ENCODE data around the gene FOXK2. TPM values are rescaled to one million over a fixed set of nuclear protein-coding genes. Genes with fewer than 3 reads are reported as not detected.
A peak's percentile ranks its signal among the peaks of the same experiment; 100 is the strongest.
"Not testable (repeated sequence)": the region's sequence is repeated elsewhere in the genome, so short reads cannot be mapped to it uniquely, and the experiment has no call there.

The FOXK2 gene
- total RNA-seq, 1 donor from 2014 or later, result 76.6 TPM

DNA sequence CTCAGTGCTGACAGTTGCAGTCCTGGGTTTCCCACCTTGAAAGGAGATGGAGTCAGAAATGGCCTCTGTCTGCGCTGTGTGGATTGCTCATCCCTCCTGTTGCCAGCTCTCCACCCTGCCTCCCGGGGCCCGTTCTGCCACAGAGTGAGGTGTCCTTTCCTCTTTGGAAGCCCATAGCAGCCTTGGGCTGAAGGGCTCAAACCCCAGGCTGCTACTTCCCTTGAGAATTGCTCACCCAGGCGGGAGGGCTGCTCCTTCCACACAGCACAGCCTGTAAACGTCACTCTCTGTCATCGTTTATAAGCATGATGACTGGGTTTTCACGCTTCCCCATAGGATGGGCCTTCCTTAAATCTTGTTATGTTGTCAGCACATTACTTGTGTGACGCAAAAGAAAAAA, 62.7 kb downstream of the FOXK2 start:
- TF ChIP-seq, protein P1, sequence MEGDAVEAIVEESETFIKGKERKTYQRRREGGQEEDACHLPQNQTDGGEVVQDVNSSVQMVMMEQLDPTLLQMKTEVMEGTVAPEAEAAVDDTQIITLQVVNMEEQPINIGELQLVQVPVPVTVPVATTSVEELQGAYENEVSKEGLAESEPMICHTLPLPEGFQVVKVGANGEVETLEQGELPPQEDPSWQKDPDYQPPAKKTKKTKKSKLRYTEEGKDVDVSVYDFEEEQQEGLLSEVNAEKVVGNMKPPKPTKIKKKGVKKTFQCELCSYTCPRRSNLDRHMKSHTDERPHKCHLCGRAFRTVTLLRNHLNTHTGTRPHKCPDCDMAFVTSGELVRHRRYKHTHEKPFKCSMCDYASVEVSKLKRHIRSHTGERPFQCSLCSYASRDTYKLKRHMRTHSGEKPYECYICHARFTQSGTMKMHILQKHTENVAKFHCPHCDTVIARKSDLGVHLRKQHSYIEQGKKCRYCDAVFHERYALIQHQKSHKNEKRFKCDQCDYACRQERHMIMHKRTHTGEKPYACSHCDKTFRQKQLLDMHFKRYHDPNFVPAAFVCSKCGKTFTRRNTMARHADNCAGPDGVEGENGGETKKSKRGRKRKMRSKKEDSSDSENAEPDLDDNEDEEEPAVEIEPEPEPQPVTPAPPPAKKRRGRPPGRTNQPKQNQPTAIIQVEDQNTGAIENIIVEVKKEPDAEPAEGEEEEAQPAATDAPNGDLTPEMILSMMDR (IDR thresholded peaks at IDR 0.05; ENCODE audit: unreplicated experiment), result no peak
- Mint-ChIP-seq H3K27me3 (no peaks in the 10 kb centered on the region), H3K36me3 (ENCODE audit: insufficient read depth) (peaks cover 21% of the 10 kb centered on the region), H3K4me1 (ENCODE audit: low read depth) (no peaks in the 10 kb centered on the region), H3K27ac (no peak overlapping the region), H3K4me3 (ENCODE audit: low read depth) (no peak overlapping the region), H3K9me3 (ENCODE audit: low read depth) (no peaks in the 10 kb centered on the region)
- DNase-seq (ENCODE audit: low spot score, unreplicated experiment), result no peak

DNA sequence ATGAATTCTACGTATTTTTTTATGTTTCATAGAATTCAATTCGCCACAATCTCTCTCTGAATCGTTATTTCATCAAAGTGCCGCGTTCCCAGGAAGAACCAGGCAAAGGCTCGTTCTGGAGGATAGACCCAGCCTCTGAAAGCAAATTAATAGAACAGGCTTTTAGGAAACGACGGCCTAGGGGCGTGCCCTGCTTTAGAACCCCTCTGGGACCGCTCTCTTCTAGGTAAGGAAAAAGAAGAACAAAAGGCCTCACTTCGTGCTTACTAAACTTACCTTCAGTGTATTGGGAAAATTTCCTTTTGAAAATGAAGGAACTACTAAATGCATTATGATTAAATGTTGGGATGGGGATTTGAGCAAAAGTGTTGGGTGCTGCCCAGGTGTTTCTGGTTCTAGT, 63.2 kb downstream of the FOXK2 start:
- no peak for DNase-seq (ENCODE audit: low spot score, unreplicated experiment)
- H3K27ac Mint-ChIP-seq, result no peak overlapping the region
- H3K36me3 Mint-ChIP-seq (ENCODE audit: insufficient read depth), result peaks cover 22% of the 10 kb centered on the region

DNA sequence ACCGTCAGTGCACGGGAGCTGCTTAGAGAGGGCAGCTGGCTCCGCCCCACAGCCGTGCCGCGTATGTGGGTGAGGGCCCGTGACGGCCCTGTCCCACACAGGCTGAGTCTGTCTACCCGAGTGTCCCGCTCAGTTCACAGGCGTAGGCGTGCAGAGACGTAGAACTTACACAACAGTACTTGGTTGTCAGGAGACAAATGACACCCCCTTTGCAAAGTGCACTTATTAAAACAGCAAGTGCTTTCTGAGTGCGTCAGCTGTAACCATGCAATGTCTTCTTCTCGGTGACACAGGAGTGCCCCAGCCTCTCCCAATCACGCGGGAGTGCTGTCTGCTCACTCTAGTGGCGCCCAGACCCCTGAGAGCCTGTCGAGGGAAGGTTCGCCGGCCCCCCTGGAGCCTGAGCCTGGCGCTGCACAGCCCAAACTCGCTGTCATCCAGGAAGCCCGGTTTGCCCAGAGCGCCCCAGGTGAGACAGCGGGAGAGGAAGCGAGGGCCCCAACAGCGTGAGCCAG, 64.2 kb downstream of the FOXK2 start:
- no peaks in the 10 kb centered on the region for H3K27me3 Mint-ChIP-seq
- H3K9me3 Mint-ChIP-seq (ENCODE audit: low read depth), result no peaks in the 10 kb centered on the region
- no peaks in the 10 kb centered on the region for H3K4me1 Mint-ChIP-seq (ENCODE audit: low read depth)
- TF ChIP-seq, protein P1 (IDR thresholded peaks at IDR 0.05; ENCODE audit: unreplicated experiment), result no peak
- peaks cover 26% of the 10 kb centered on the region for H3K36me3 Mint-ChIP-seq (ENCODE audit: insufficient read depth)
- H3K4me3 Mint-ChIP-seq (ENCODE audit: low read depth), result no peak overlapping the region
- no peak for DNase-seq (ENCODE audit: low spot score, unreplicated experiment)
- H3K27ac Mint-ChIP-seq, result peak overlapping the region; percentile 41

More for the DNA sequence above, 63.2 kb downstream of the FOXK2 start:
- H3K9me3 Mint-ChIP-seq (ENCODE audit: low read depth), result no peaks in the 10 kb centered on the region
- H3K4me3 Mint-ChIP-seq (ENCODE audit: low read depth), result no peak overlapping the region
- no peaks in the 10 kb centered on the region for H3K27me3 Mint-ChIP-seq
- TF ChIP-seq, protein P1 (IDR thresholded peaks at IDR 0.05; ENCODE audit: unreplicated experiment), result no peak
- H3K4me1 Mint-ChIP-seq (ENCODE audit: low read depth), result no peaks in the 10 kb centered on the region

DNA sequence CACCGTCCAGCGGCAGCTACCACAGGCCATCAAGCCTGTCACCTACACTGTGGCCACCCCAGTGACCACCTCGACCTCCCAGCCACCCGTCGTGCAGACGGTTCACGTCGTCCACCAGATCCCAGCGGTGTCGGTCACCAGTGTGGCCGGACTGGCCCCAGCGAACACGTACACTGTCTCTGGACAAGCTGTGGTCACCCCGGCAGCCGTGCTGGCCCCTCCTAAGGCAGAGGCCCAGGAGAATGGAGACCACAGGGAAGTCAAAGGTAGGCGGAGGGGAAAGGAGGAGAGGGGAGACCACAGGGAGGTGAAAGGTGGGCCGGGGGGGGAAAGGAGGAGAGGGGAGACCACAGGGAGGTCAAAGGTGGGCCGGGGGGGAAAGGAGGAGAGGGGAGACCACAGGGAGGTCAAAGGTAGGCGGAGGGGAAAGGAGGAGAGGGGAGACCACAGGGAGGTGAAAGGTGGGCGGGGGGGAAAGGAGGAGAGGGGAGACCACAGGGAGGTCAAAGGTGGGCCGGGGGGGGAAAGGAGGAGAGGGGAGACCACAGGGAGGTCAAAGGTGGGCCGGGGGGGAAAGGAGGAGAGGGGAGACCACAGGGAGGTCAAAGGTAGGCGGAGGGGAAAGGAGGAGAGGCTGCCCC, 66.5 kb downstream of the FOXK2 start:
- H3K4me3 Mint-ChIP-seq (ENCODE audit: low read depth); H3K27ac Mint-ChIP-seq; H3K27me3 Mint-ChIP-seq; H3K9me3 Mint-ChIP-seq (ENCODE audit: low read depth); DNase-seq (ENCODE audit: low spot score, unreplicated experiment); H3K4me1 Mint-ChIP-seq (ENCODE audit: low read depth): not testable (repeated sequence)
- H3K36me3 Mint-ChIP-seq (ENCODE audit: insufficient read depth), result peaks cover 27% of the 10 kb centered on the region

DNA sequence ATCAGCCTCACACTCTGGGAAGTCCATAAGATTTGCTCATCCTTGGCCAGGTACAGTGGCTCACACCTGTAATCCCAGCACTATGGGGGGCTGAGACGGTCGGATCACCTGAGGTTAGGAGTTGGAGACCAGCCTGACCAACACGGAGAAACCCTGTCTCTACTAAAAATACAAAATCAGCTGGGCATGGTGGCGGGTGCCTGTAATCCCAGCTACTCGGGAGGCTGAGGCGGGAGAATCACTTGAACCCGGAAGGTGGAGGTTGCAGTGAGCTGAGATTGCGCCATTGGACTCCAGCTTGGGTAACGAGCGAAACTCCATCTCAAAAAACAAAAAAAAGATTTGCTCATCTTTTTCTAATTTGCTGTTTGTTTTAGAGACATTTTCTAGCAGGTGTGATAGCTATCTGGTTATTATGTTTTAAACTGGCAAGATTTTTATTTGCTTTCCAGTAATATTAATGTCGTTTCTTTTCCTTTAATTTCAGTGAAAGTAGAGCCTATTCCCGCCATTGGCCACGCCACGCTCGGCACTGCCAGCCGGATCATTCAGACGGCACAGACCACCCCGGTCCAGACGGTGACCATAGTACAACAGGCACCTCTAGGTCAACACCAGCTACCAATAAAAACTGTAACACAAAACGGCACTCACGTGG, 67.2 kb downstream of the FOXK2 start:
- DNase-seq (ENCODE audit: low spot score, unreplicated experiment), result no peak
- H3K4me1 Mint-ChIP-seq (ENCODE audit: low read depth), result no peaks in the 10 kb centered on the region
- no peak overlapping the region for H3K4me3 Mint-ChIP-seq (ENCODE audit: low read depth)
- peak overlapping the region; percentile 71 for H3K27ac Mint-ChIP-seq
- TF ChIP-seq, protein P1 (IDR thresholded peaks at IDR 0.05; ENCODE audit: unreplicated experiment), result no peak
- peaks cover 27% of the 10 kb centered on the region for H3K36me3 Mint-ChIP-seq (ENCODE audit: insufficient read depth)
- no peaks in the 10 kb centered on the region for H3K9me3 Mint-ChIP-seq (ENCODE audit: low read depth)
- H3K27me3 Mint-ChIP-seq, result no peaks in the 10 kb centered on the region
